HPDE6-E6E7 (cell line): ENCODE measurements around the gene TAF1C.
"Not testable (repeated sequence)": the region's sequence is repeated elsewhere in the genome, so short reads cannot be mapped to it uniquely, and the experiment has no call there.

Source experiments
- DNase-seq: peaks from one replicate; pipeline ENCODE4 v3.0.0; 2011; ENCODE audit warnings: missing footprints; ENCODE audit errors: extremely low spot score

The TAF1C gene

GRCh38 chr16:84207879-84208278, 21.0 kb upstream of the TAF1C start:
- DNase-seq, result no peak

GRCh38 chr16:84207251-84207650, 20.4 kb upstream of the TAF1C start:
- no peak for DNase-seq

GRCh38 chr16:84205976-84206691, 19.3 kb upstream of the TAF1C start:
- DNase-seq, result no peak

- DNase-seq, result not testable (repeated sequence)
Observed at GRCh38 chr16:84205123-84205522, 18.3 kb upstream of the TAF1C start.

- DNase-seq, result not testable (repeated sequence)
Observed at GRCh38 chr16:84204551-84204950, 17.7 kb upstream of the TAF1C start.

- DNase-seq, result no peak
Observed at GRCh38 chr16:84199861-84200260, 13.0 kb upstream of the TAF1C start.

- DNase-seq, result no peak
Observed at GRCh38 chr16:84199097-84199496, 12.2 kb upstream of the TAF1C start.

- DNase-seq, result peak; percentile 64
Observed at GRCh38 chr16:84198401-84198800, 11.5 kb upstream of the TAF1C start.

- DNase-seq, result no peak
Observed at GRCh38 chr16:84197466-84198128, 10.7 kb upstream of the TAF1C start.

- DNase-seq, result peak; percentile 92
Observed at GRCh38 chr16:84196727-84197394, 10.0 kb upstream of the TAF1C start.

GRCh38 chr16:84196101-84196500, 9.2 kb upstream of the TAF1C start:
- no peak for DNase-seq

- no peak for DNase-seq
Observed at GRCh38 chr16:84195201-84196093, 8.6 kb upstream of the TAF1C start.

GRCh38 chr16:84194470-84195200, 7.8 kb upstream of the TAF1C start:
- no peak for DNase-seq

GRCh38 chr16:84194018-84194417, 7.2 kb upstream of the TAF1C start:
- no peak for DNase-seq

- no peak for DNase-seq
Observed at GRCh38 chr16:84193480-84193879, 6.6 kb upstream of the TAF1C start.

- no peak for DNase-seq
Observed at GRCh38 chr16:84191466-84191865, 4.6 kb upstream of the TAF1C start.

GRCh38 chr16:84190731-84191388, 4.0 kb upstream of the TAF1C start, which contains the start of gene ADAD2:
Gene ADAD2 (plus strand): TSS chr16:84191157. CDS start chr16:84191231, 74 bp downstream.
- no peak for DNase-seq

GRCh38 chr16:84184775-84185174, 2.1 kb downstream of the TAF1C start:
- no peak for DNase-seq

GRCh38 chr16:84183911-84184591, 2.8 kb downstream of the TAF1C start:
- DNase-seq, result no peak

GRCh38 chr16:84183572-84183875, 3.3 kb downstream of the TAF1C start:
- DNase-seq, result no peak
